HepG2 (cell line): ENCODE data around the gene METRN. TPM values are rescaled to one million over a fixed set of nuclear protein-coding genes. Genes with fewer than 3 reads are reported as not detected.

Experiments
- ATAC-seq: fragments of 200-7000 bp; cut with Tn5 transposase; 3 replicates; pipeline ENCODE4 v1.9.1; 2020; ENCODE audit warnings: mild to moderate bottlenecking, moderate library complexity
- BruUV-seq: library from RNA; stranded (reverse); fragments of 400-500 nt; replicated peaks from 2 replicates; lab custom pipeline; 2021; lab: Mats Ljungman, UMichigan
- CTCF ChIA-PET: fragments of 300-600 bp; formaldehyde crosslinking; extraction: SDS; loops from one replicate; lab custom pipeline; 2021; ENCODE audit warnings: low total read pairs, inconsistent platforms, low intra/inter-chr PET ratio; lab: Yijun Ruan, JAX
- POLR2A ChIA-PET: fragments of 350-600 bp; sonication (Branson Sonifier 250); formaldehyde crosslinking; loops from one replicate; lab custom pipeline; 2020; ENCODE audit warnings: antibody characterized with exemption, inconsistent platforms; lab: Yijun Ruan, JAX
- DNase-seq: peaks from one replicate; pipeline ENCODE4 v3.0.0-alpha.2; 2015; ENCODE audit warnings: low spot score
- FAIRE-seq: peaks from 3 replicates; lab custom pipeline; 2011; peaks lifted over from hg19 to GRCh38; lab: Jason Lieb, UNC
- H2AFZ ChIP-seq: one replicate; pipeline ENCODE4 v1.6.1; 2011; ENCODE audit warnings: low read length, inconsistent platforms
- H3K27ac ChIP-seq: fragments of 300-600 bp; 3 replicates; pipeline ENCODE4 v1.8.0; 2011; ENCODE audit warnings: mixed run types, mild to moderate bottlenecking, mixed read lengths, low read length, inconsistent platforms; ENCODE audit not compliant: insufficient read depth; ENCODE audit errors: extremely low read length
- H3K27me3 ChIP-seq, 2 experiments: fragments of 200-600 bp in 1 of 2; 2 replicates in 1 of 2; 3 replicates in 1 of 2; pipeline versions ENCODE4 v1.6.0 to v1.8.0; 2011; ENCODE audit warnings: low read length in 2 of 2, mild to moderate bottlenecking in 2 of 2, moderate library complexity in 2 of 2, inconsistent platforms in 1 of 2; ENCODE audit not compliant: insufficient read depth in 2 of 2, control insufficient read depth in 1 of 2
- H3K36me3 ChIP-seq, 2 experiments: fragments of 200-600 bp in 1 of 2; replicated peaks in 1 of 2; 2 replicates in 1 of 2; 3 replicates in 1 of 2; pipeline versions ENCODE4 v1.5.1 to v1.8.0; 2011; ENCODE audit warnings: low read length in 2 of 2, inconsistent platforms in 1 of 2; ENCODE audit not compliant: insufficient read depth in 2 of 2, control insufficient read depth in 1 of 2
- H3K4me1 ChIP-seq: 2 replicates; pipeline ENCODE4 v1.5.1; 2012; ENCODE audit warnings: low read length, inconsistent platforms; ENCODE audit not compliant: insufficient read depth
- H3K4me2 ChIP-seq: 2 replicates; pipeline ENCODE4 v1.6.0; 2011; ENCODE audit warnings: low read depth, low read length, inconsistent platforms
- H3K4me3 ChIP-seq, 3 experiments: fragments of 200-600 bp in 1 of 3; sonication (generic), shearing (Covaris generic) in 1 of 3; replicated peaks in 1 of 3; 2 replicates each; pipeline ENCODE4 v1.5.1; 2011 to 2016; ENCODE audit warnings: low read length in 3 of 3, inconsistent platforms in 2 of 3, low read depth in 2 of 3, mild to moderate bottlenecking in 2 of 3, control low read depth in 1 of 3, mixed read lengths in 1 of 3; ENCODE audit not compliant: insufficient read depth in 1 of 3
- H3K79me2 ChIP-seq: one replicate; pipeline ENCODE4 v1.6.1; 2011; ENCODE audit warnings: low read length, inconsistent platforms; ENCODE audit not compliant: insufficient read depth
- H3K9ac ChIP-seq: 2 replicates; pipeline ENCODE4 v1.6.0; 2011; ENCODE audit warnings: mild to moderate bottlenecking, low read depth, low read length, inconsistent platforms; ENCODE audit not compliant: insufficient read depth
- H3K9me3 ChIP-seq: 2 replicates; pipeline ENCODE4 v1.5.1; 2012; ENCODE audit warnings: mild to moderate bottlenecking, low read length
- H4K20me1 ChIP-seq: 2 replicates; pipeline ENCODE4 v1.6.0; 2011; ENCODE audit warnings: inconsistent platforms, mild to moderate bottlenecking, low read length, moderate library complexity; ENCODE audit not compliant: insufficient read depth
- ARNT2 ChIP-seq: sonication (generic); formaldehyde crosslinking; IDR thresholded peaks from 2 replicates; pipeline ENCODE4 v1.8.0; 2022; ENCODE audit warnings: mild to moderate bottlenecking, low read depth, missing genetic modification reagents, moderate library complexity
- E2F2 ChIP-seq: sonication (generic); formaldehyde crosslinking; IDR thresholded peaks from 2 replicates; pipeline ENCODE4 v1.4.0; 2020; ENCODE audit warnings: missing genetic modification reagents, borderline replicate concordance
- ISX ChIP-seq: sonication (generic); formaldehyde crosslinking; conservative IDR thresholded peaks from 2 replicates; pipeline ENCODE4 v1.5.0; 2020; ENCODE audit warnings: missing genetic modification reagents
- MXI1 ChIP-seq: IDR thresholded peaks from 3 replicates; pipeline ENCODE4 v1.6.1; 2012; ENCODE audit warnings: low read depth, low read length, inconsistent platforms, borderline replicate concordance
- POLR2A ChIP-seq, 2 experiments: IDR thresholded peaks; 2 replicates each; pipeline ENCODE4 v1.6.1; 2011; ENCODE audit warnings: low read depth in 2 of 2, low read length in 2 of 2, mild to moderate bottlenecking in 1 of 2, moderate library complexity in 1 of 2; ENCODE audit not compliant: insufficient read depth in 1 of 2
- RBFOX2 ChIP-seq: fragments of 200-400 bp; formaldehyde crosslinking; IDR thresholded peaks from 2 replicates; pipeline ENCODE4 v1.6.1; 2017; ENCODE audit warnings: low read depth, mild to moderate bottlenecking, low read length
- RFX3 ChIP-seq: IDR thresholded peaks from 2 replicates; pipeline ENCODE4 v1.6.1; 2016; ENCODE audit warnings: missing biosample characterization, missing genetic modification reagents
- TFDP1 ChIP-seq: IDR thresholded peaks from 2 replicates; pipeline ENCODE4 v1.6.1; 2016; ENCODE audit warnings: missing compliant biosample characterization, missing genetic modification reagents, borderline replicate concordance
- TMF1 ChIP-seq: sonication (generic); formaldehyde crosslinking; IDR thresholded peaks from 2 replicates; pipeline ENCODE4 v1.8.1; 2022; ENCODE audit warnings: low read depth, missing genetic modification reagents
- TRIM24 ChIP-seq: sonication (generic); formaldehyde crosslinking; IDR thresholded peaks from 2 replicates; pipeline ENCODE4 v1.8.0; 2022; ENCODE audit warnings: mild to moderate bottlenecking, missing genetic modification reagents
- ZBTB4 ChIP-seq: sonication (generic); formaldehyde crosslinking; IDR thresholded peaks from 2 replicates; pipeline ENCODE4 v1.4.0; 2020; ENCODE audit warnings: missing genetic modification reagents, mild to moderate bottlenecking, borderline replicate concordance
- ZBTB44 ChIP-seq: sonication (generic); formaldehyde crosslinking; IDR thresholded peaks from 2 replicates; pipeline ENCODE4 v1.4.0; 2020; ENCODE audit warnings: missing genetic modification reagents
- ZC3H13 ChIP-seq: sonication (generic); formaldehyde crosslinking; IDR thresholded peaks from 2 replicates; pipeline ENCODE4 v1.8.1; 2023; ENCODE audit warnings: mild to moderate bottlenecking, missing genetic modification reagents, moderate library complexity
- ZFP91 ChIP-seq: sonication (generic); formaldehyde crosslinking; IDR thresholded peaks from 2 replicates; pipeline ENCODE4 v1.9.0; 2022; ENCODE audit warnings: missing genetic modification reagents, mild to moderate bottlenecking, borderline replicate concordance
- WGBS: methylation state at CpG from one replicate; pipeline ENCODE4 v1.1.6; 2017; ENCODE audit warnings: low lambda C conversion rate; 5-methylcytosine and 5-hydroxymethylcytosine counted together
- in situ Hi-C: cut with HindIII; loops from 2 replicates; pipeline ENCODE4 v1.10.0; 2017; ENCODE audit warnings: low pct_unique_long_range_greater_than_20kb; ENCODE audit not compliant: extremely low pct_ligation_motif_present
- intact Hi-C: fragments of 100-400 bp; cut with micrococcal nuclease; formaldehyde crosslinking; loops from one replicate; pipeline ENCODE4 v1.10.0; 2022; ENCODE audit not compliant: unreplicated experiment
- polyA plus RNA-seq, 8 experiments: library from polyadenylated mRNA; depleted of rRNA in 3 of 8; stranded (reverse) in 7 of 8; unstranded in 1 of 8; fragments of >200 nt; fragmentation: Illumina TruSeq in 4 of 8; extraction: Trizol in 4 of 8; gene quantifications; 2 replicates each; pipeline versions ENCODE4 v1.2.1 to v1.2.3, GENCODE V29; 2011 to 2016; ENCODE audit warnings: low read depth in 4 of 8, missing spikeins in 1 of 8, mixed read lengths in 1 of 8; ENCODE audit not compliant: insufficient read depth in 1 of 8
- total RNA-seq, 5 experiments: library from RNA; depleted of rRNA; stranded (reverse); fragments of >200 nt; fragmentation: Illumina TruSeq; extraction: Trizol; gene quantifications; 2 replicates each; pipeline ENCODE4 v1.2.3, GENCODE V29; 2016; ENCODE audit warnings: low read depth in 1 of 5

METRN gene
- total and polyA plus RNA-seq, 2 of the 13 experiments (the other 11 are each of a cell fraction or from before 2014, with no cell fraction given): 25.5 to 46.1 TPM

GRCh38 chr16:686459-687260 is 28.3 kb upstream of the METRN start:
- Histone ChIP-seq H4K20me1 (no peaks in the 10 kb centered on the region), H3K27ac (no peak overlapping the region), H3K9me3 (no peaks in the 10 kb centered on the region), H3K4me1 (peaks cover 25% of the 10 kb centered on the region), H3K36me3 (peaks cover 10 to 17% of the 10 kb centered on the region in 2 experiments; a peak in 4 of 5 replicates), H3K27me3 (no peaks in the 10 kb centered on the region; a peak in 1 of 5 replicates), H3K4me2 (no peak overlapping the region), H2AFZ (no peak overlapping the region), H3K79me2 (peaks cover 8% of the 10 kb centered on the region), H3K4me3 (no peak overlapping the region), H3K9ac (no peak overlapping the region)
- CTCF ChIA-PET: interaction anchor here (1.1 to 1.5 kb wide), 2 partner anchors 19 to 76 kb away, joined by 3 to 4 read pairs; partner anchors contain the start of gene RHOT2
- over 99% methylated on average over 28 of the region's 51 CpGs for WGBS
- no TSS peak for BruUV-seq
- intact Hi-C loops (no loop called here), in situ Hi-C loops (no loop called here)
- no peak for FAIRE-seq
- DNase-seq: no peak
- POLR2A ChIA-PET: interaction anchor here (1.2 kb wide), 1 partner anchor 34 kb away, joined by 3 read pairs; the partner anchor contains the start of gene ANTKMT
- no peak for ATAC-seq
- TF ChIP-seq RBFOX2 (peak; percentile 62), ZFP91 (CRISPR knock-in tag) (0 out of 2 replicates have a peak, but pooled peaks have one; percentile 42), ISX (CRISPR knock-in tag) (no peak), TFDP1 (CRISPR knock-in tag) (no peak), ZBTB44 (CRISPR knock-in tag) (no peak), TRIM24 (CRISPR knock-in tag) (no peak), POLR2A (IDR thresholded peaks at IDR 0.05; ENCODE audit: insufficient read depth in 1 of 2, low read depth in 2 of 2, low read length in 2 of 2) (0 out of 4 replicates have a peak, but pooled peaks of 1 of the 2 experiments have one; percentile 13), MXI1 (no peak), ARNT2 (CRISPR knock-in tag) (no peak), ZBTB4 (CRISPR knock-in tag) (no peak), ZC3H13 (CRISPR knock-in tag) (peak; percentile 26; the same call in 1 of the 2 replicates), RFX3 (CRISPR knock-in tag) (no peak), E2F2 (no peak), TMF1 (CRISPR knock-in tag) (no peak)
